ENCODE data around the gene GSK3B. TPM values are rescaled to one million over a fixed set of nuclear protein-coding genes. Genes with fewer than 3 reads are reported as not detected.

Gene GSK3B
- total and polyA plus RNA-seq, 8 donors, result 6.2 to 59.1 (median 15.6) TPM

- 97 to 98% (median 97%) methylated on average over 20 of the region's 20 CpGs for WGBS, 5 donors
- H3K36me3 ChIP-seq, result peaks cover 0 to 21% (median 9%) of the 10 kb centered on the region in 4 donors
- no peak overlapping the region for H3K27ac ChIP-seq
- H3K27me3 ChIP-seq, result no peaks in the 10 kb centered on the region
- TF ChIP-seq CTCF (IDR thresholded peaks at IDR 0.05) (no peak), POLR2A (IDR thresholded peaks at IDR 0.05) (no peak), EP300 (IDR thresholded peaks at IDR 0.05) (no peak), POLR2AphosphoS5 (IDR thresholded peaks at IDR 0.05) (no peak)
- H3K4me1 ChIP-seq, result peaks cover 0 to 6% (median 0%) of the 10 kb centered on the region in 4 donors
- H3K4me3 ChIP-seq, result no peak overlapping the region
- no peak for DNase-seq
- intact Hi-C loops (cut with DNase I; ENCODE audit: low total_unique reads), result no loop called here
- H3K9me3 ChIP-seq, result peaks cover 18 to 35% (median 27%) of the 10 kb centered on the region in 4 donors
These were observed 54.3 kb downstream of the GSK3B start for GRCh38 chr3:120039642-120040610.

- TF ChIP-seq POLR2AphosphoS5 (IDR thresholded peaks at IDR 0.05) (no peak), CTCF (IDR thresholded peaks at IDR 0.05) (no peak), POLR2A (IDR thresholded peaks at IDR 0.05) (no peak), EP300 (IDR thresholded peaks at IDR 0.05) (no peak)
- Histone ChIP-seq H3K27ac (no peak overlapping the region), H3K4me3 (no peak overlapping the region), H3K36me3 (no peaks in the 10 kb centered on the region), H3K27me3 (no peaks in the 10 kb centered on the region), H3K4me1 (peaks cover 0 to 26% (median 2%) of the 10 kb centered on the region in 4 donors), H3K9me3 (peaks cover 0 to 6% (median 3%) of the 10 kb centered on the region in 4 donors)
- no peak for DNase-seq
- intact Hi-C loops (cut with DNase I; ENCODE audit: low total_unique reads), result no loop called here
- WGBS, 5 donors, result 76 to 90% (median 89%) methylated on average over 4 of the region's 4 CpGs
These were observed 60.7 kb downstream of the GSK3B start for GRCh38 chr3:120033596-120033995.

GRCh38 chr3:120031561-120031960 is 62.7 kb downstream of the GSK3B start:
- H3K36me3 ChIP-seq, result no peaks in the 10 kb centered on the region
- H3K27me3 ChIP-seq, result no peaks in the 10 kb centered on the region
- TF ChIP-seq POLR2AphosphoS5 (IDR thresholded peaks at IDR 0.05) (no peak), EP300 (IDR thresholded peaks at IDR 0.05) (no peak), POLR2A (IDR thresholded peaks at IDR 0.05) (no peak), CTCF (IDR thresholded peaks at IDR 0.05) (no peak)
- peaks cover 0 to 39% (median 9%) of the 10 kb centered on the region in 4 donors for H3K4me1 ChIP-seq
- no peak overlapping the region for H3K4me3 ChIP-seq
- no peaks in the 10 kb centered on the region for H3K9me3 ChIP-seq
- intact Hi-C loops (cut with DNase I; ENCODE audit: low total_unique reads), result no loop called here
- H3K27ac ChIP-seq, result no peak overlapping the region
- no peak for DNase-seq

- no peak for TF ChIP-seq POLR2AphosphoS5 (IDR thresholded peaks at IDR 0.05)
- TF ChIP-seq CTCF (IDR thresholded peaks at IDR 0.05), result no peak
- no peak for TF ChIP-seq EP300 (IDR thresholded peaks at IDR 0.05)
- TF ChIP-seq POLR2A (IDR thresholded peaks at IDR 0.05), result no peak
- no peak overlapping the region for H3K4me3 ChIP-seq
- H3K36me3 ChIP-seq, result no peaks in the 10 kb centered on the region
- no peaks in the 10 kb centered on the region for H3K27me3 ChIP-seq
- WGBS, 5 donors, result 100% methylated on average over 1 of the region's 1 CpG
- peaks cover 0 to 33% (median 13%) of the 10 kb centered on the region in 4 donors for H3K4me1 ChIP-seq
- intact Hi-C loops (cut with DNase I; ENCODE audit: low total_unique reads), result no loop called here
- DNase-seq, result no peak
- no peaks in the 10 kb centered on the region for H3K9me3 ChIP-seq
- no peak overlapping the region for H3K27ac ChIP-seq
These were observed 64.5 kb downstream of the GSK3B start for GRCh38 chr3:120029749-120030148.

Measured in stomach (tissue), 9 donors.